Stimulated activated CD4-positive, alpha-beta T cell treated with anti-CD3 and anti-CD28 coated beads, Interleukin-1b, Interleukin-23, amount 100 ng/mL, for 24 hours (primary cell): Measurements from ENCODE around the gene CD46.

Source experiments
- DNase-seq, 4 experiments: peaks; one replicate each; pipeline ENCODE4 v3.0.0-alpha.2; 2020; ENCODE audit warnings: low read depth in 4 of 4, low spot score in 1 of 4

The CD46 gene

GRCh38 chr1:207844371-207844770, 92.5 kb downstream of the CD46 start:
- no peak for DNase-seq
